H1 (cell line): ENCODE results near the gene KCNMA1. TPM values are rescaled to one million over a fixed set of nuclear protein-coding genes. Genes with fewer than 3 reads are reported as not detected.

Experiments used
- CTCF ChIA-PET: fragments of 300-600 bp; sonication (Branson Sonifier 250); formaldehyde crosslinking; loops from one replicate; lab custom pipeline; 2021; ENCODE audit not compliant: partially characterized antibody; lab: Charles Lee
- POLR2A ChIA-PET: fragments of 300-600 bp; sonication (Branson Sonifier 250); formaldehyde crosslinking; loops from one replicate; lab custom pipeline; 2021; ENCODE audit warnings: inconsistent platforms; ENCODE audit not compliant: partially characterized antibody; lab: Charles Lee
- DNase-seq, 2 experiments: peaks; one replicate each; pipeline versions ENCODE4 v3.0.0 to v3.0.0-alpha.2; 2010 to 2022; ENCODE audit warnings: low spot score in 2 of 2, low read depth in 1 of 2, mixed read lengths in 1 of 2
- FAIRE-seq: peaks from 2 replicates; lab custom pipeline; 2011; peaks lifted over from hg19 to GRCh38; lab: Jason Lieb, UNC
- H2AFZ ChIP-seq: 2 replicates; pipeline ENCODE4 v1.8.1; 2012; ENCODE audit warnings: low read length, inconsistent platforms
- H2AK5ac ChIP-seq: 2 replicates; pipeline ENCODE4 v1.6.1; 2013; ENCODE audit warnings: low read depth, low read length
- H2BK120ac ChIP-seq: replicated peaks from 2 replicates; pipeline ENCODE3; 2013; ENCODE audit warnings: low read depth, low read length, inconsistent platforms
- H2BK12ac ChIP-seq: 2 replicates; pipeline ENCODE4 v1.6.1; 2013; ENCODE audit warnings: low read depth, low read length
- H2BK15ac ChIP-seq: 2 replicates; pipeline ENCODE4 v1.6.1; 2013; ENCODE audit warnings: low read length
- H2BK20ac ChIP-seq: 2 replicates; pipeline ENCODE4 v1.6.1; 2013; ENCODE audit warnings: low read length
- H2BK5ac ChIP-seq: 2 replicates; pipeline ENCODE4 v1.6.1; 2013; ENCODE audit warnings: low read depth, low read length
- H3K14ac ChIP-seq: 2 replicates; pipeline ENCODE4 v1.6.1; 2013; ENCODE audit warnings: inconsistent platforms; ENCODE audit not compliant: insufficient read length
- H3K18ac ChIP-seq: 2 replicates; pipeline ENCODE4 v1.6.1; 2013; ENCODE audit warnings: low read length; ENCODE audit errors: extremely low read depth
- H3K23ac ChIP-seq: 2 replicates; pipeline ENCODE4 v1.6.1; 2013; ENCODE audit warnings: inconsistent platforms; ENCODE audit not compliant: insufficient read length
- H3K23me2 ChIP-seq: 2 replicates; pipeline ENCODE4 v1.6.1; 2013; ENCODE audit warnings: low read depth, low read length
- H3K27ac ChIP-seq: 2 replicates; pipeline ENCODE4 v1.6.1; 2011; ENCODE audit warnings: low read depth, low read length, inconsistent platforms
- H3K27me3 ChIP-seq, 4 experiments: replicated peaks in 1 of 4; 1 replicate in 1 of 4; 2 replicates in 3 of 4; pipeline versions ENCODE4 v1.6.1 to v1.8.1; 2011 to 2013; ENCODE audit warnings: low read length in 3 of 4, mild to moderate bottlenecking in 3 of 4, inconsistent platforms in 2 of 4, mixed read lengths in 2 of 4, moderate library complexity in 1 of 4; ENCODE audit not compliant: control insufficient read depth in 3 of 4, insufficient read depth in 3 of 4; ENCODE audit errors: extremely low read depth in 1 of 4
- H3K36me3 ChIP-seq, 4 experiments: 2 replicates each; pipeline versions ENCODE4 v1.6.1 to v1.8.1; 2011 to 2013; ENCODE audit warnings: mild to moderate bottlenecking in 4 of 4, low read length in 3 of 4, moderate library complexity in 2 of 4, control low read depth in 1 of 4, inconsistent platforms in 1 of 4; ENCODE audit not compliant: insufficient read depth in 4 of 4, control insufficient read depth in 2 of 4
- H3K4ac ChIP-seq: replicated peaks from 2 replicates; pipeline ENCODE3; 2013; ENCODE audit warnings: low read length, low read depth, mixed read lengths, inconsistent platforms; ENCODE audit not compliant: insufficient read length
- H3K4me1 ChIP-seq, 4 experiments: replicated peaks in 1 of 4; 1 replicate in 1 of 4; 2 replicates in 3 of 4; pipeline versions ENCODE4 v1.6.1 to v1.8.1; 2011 to 2013; ENCODE audit warnings: low read length in 3 of 4, inconsistent platforms in 2 of 4, mixed read lengths in 1 of 4; ENCODE audit not compliant: insufficient read depth in 4 of 4, control insufficient read depth in 3 of 4
- H3K4me2 ChIP-seq, 2 experiments: 2 replicates each; pipeline versions ENCODE4 v1.6.1 to v1.8.1; 2011 to 2013; ENCODE audit warnings: low read depth in 2 of 2, low read length in 2 of 2, control low read depth in 1 of 2, inconsistent platforms in 1 of 2, mild to moderate bottlenecking in 1 of 2; ENCODE audit not compliant: insufficient read depth in 1 of 2
- H3K4me3 ChIP-seq, 4 experiments: fragments of 200-600, 300-600 bp in 1 of 4; sonication (generic), shearing (Covaris generic), sonication (Bioruptor Twin) in 1 of 4; 2 replicates each; pipeline versions ENCODE4 v1.5.1 to v1.8.1; 2011 to 2016; ENCODE audit warnings: low read length in 4 of 4, low read depth in 3 of 4, control low read depth in 2 of 4, inconsistent platforms in 2 of 4, mild to moderate bottlenecking in 2 of 4, mixed read lengths in 1 of 4, moderate library complexity in 1 of 4; ENCODE audit not compliant: insufficient read depth in 2 of 4; ENCODE audit errors: extremely low read depth in 1 of 4
- H3K56ac ChIP-seq: replicated peaks from 2 replicates; pipeline ENCODE3; 2013; ENCODE audit warnings: low read depth, mild to moderate bottlenecking, mixed read lengths, low read length, inconsistent platforms; ENCODE audit not compliant: insufficient read length
- H3K79me1 ChIP-seq: 2 replicates; pipeline ENCODE4 v1.6.1; 2013; ENCODE audit warnings: low read depth, low read length, control low read depth
- H3K79me2 ChIP-seq, 2 experiments: 2 replicates each; pipeline versions ENCODE4 v1.6.1 to v1.8.1; 2012 to 2013; ENCODE audit warnings: low read length in 2 of 2, mild to moderate bottlenecking in 2 of 2, inconsistent platforms in 1 of 2; ENCODE audit not compliant: insufficient read depth in 2 of 2, control insufficient read depth in 1 of 2
- H3K9ac ChIP-seq, 4 experiments: replicated peaks in 1 of 4; 1 replicate in 1 of 4; 2 replicates in 3 of 4; pipeline versions ENCODE4 v1.6.1 to v1.8.1; 2011 to 2013; ENCODE audit warnings: low read depth in 3 of 4, low read length in 3 of 4, control low read depth in 2 of 4, mild to moderate bottlenecking in 2 of 4, moderate library complexity in 2 of 4, inconsistent platforms in 1 of 4; ENCODE audit errors: extremely low read depth in 1 of 4
- H3K9me3 ChIP-seq, 2 experiments: 2 replicates each; pipeline versions ENCODE4 v1.6.1 to v1.8.1; 2012 to 2013; ENCODE audit warnings: mild to moderate bottlenecking in 2 of 2, moderate library complexity in 2 of 2, control low read depth in 1 of 2, inconsistent platforms in 1 of 2, low read depth in 1 of 2, low read length in 1 of 2, mixed read lengths in 1 of 2; ENCODE audit not compliant: insufficient read depth in 2 of 2
- H4K20me1 ChIP-seq, 2 experiments: replicated peaks in 1 of 2; 2 replicates each; pipeline versions ENCODE3 to v1.8.1; 2011 to 2013; ENCODE audit warnings: inconsistent platforms in 2 of 2, low read length in 2 of 2, mild to moderate bottlenecking in 1 of 2; ENCODE audit not compliant: insufficient read depth in 2 of 2, control insufficient read depth in 1 of 2
- H4K5ac ChIP-seq: 2 replicates; pipeline ENCODE4 v1.6.1; 2013; ENCODE audit warnings: low read length, low read depth, mixed read lengths, inconsistent platforms; ENCODE audit not compliant: insufficient read length
- H4K8ac ChIP-seq: 2 replicates; pipeline ENCODE4 v1.8.0; 2013; ENCODE audit warnings: mild to moderate bottlenecking, moderate library complexity, low read length, inconsistent platforms; ENCODE audit not compliant: insufficient read depth; ENCODE audit errors: extremely low read depth
- H4K91ac ChIP-seq: replicated peaks from 2 replicates; pipeline ENCODE3; 2013; ENCODE audit warnings: low read length, mixed read lengths, inconsistent platforms; ENCODE audit not compliant: insufficient read length
- KDM1A ChIP-seq: fragments of 200-600, 300-600 bp; sonication (generic); IDR thresholded peaks from 2 replicates; pipeline ENCODE4 v1.7.1; 2016; ENCODE audit warnings: mild to moderate bottlenecking, low read length, borderline replicate concordance
- TAF1 ChIP-seq: IDR thresholded peaks from 2 replicates; pipeline ENCODE4 v1.6.1; 2011; ENCODE audit warnings: mild to moderate bottlenecking, low read depth, low read length
- TCF12 ChIP-seq: IDR thresholded peaks from 2 replicates; pipeline ENCODE4 v1.6.1; 2011; ENCODE audit warnings: low read depth, mild to moderate bottlenecking, low read length
- TEAD4 ChIP-seq: IDR thresholded peaks from 2 replicates; pipeline ENCODE4 v1.6.1; 2012; ENCODE audit warnings: low read depth, low read length, inconsistent platforms, mixed read lengths
- ZNF274 ChIP-seq: IDR thresholded peaks from 2 replicates; pipeline ENCODE4 v1.7.0; 2012; ENCODE audit warnings: low read length, borderline replicate concordance; ENCODE audit errors: extremely low read depth
- WGBS, 2 experiments: shearing (Covaris generic) in 1 of 2; methylation state at CpG; one replicate each; pipeline versions ENCODE4 v1.1.6 to v1.1.7; 2013 to 2015; ENCODE audit warnings: low lambda C conversion rate in 2 of 2, mixed read lengths in 2 of 2, inconsistent platforms in 1 of 2, low coverage in 1 of 2, missing lambda C conversion rate in 1 of 2; ENCODE audit not compliant: insufficient replicate concordance in 2 of 2, insufficient coverage in 1 of 2, insufficient read length in 1 of 2; ENCODE audit errors: extremely low coverage in 1 of 2, missing lambda C conversion rate in 1 of 2; 5-methylcytosine and 5-hydroxymethylcytosine counted together
- polyA plus RNA-seq, 7 experiments: library from polyadenylated mRNA; depleted of rRNA in 3 of 7; stranded (reverse) in 5 of 7; unstranded in 2 of 7; fragments of >200 nt in 5 of 7; fragments of 200-250 nt in 2 of 7; gene quantifications; 1 replicate in 5 of 7; 2 replicates in 1 of 7; 4 replicates in 1 of 7; pipeline versions ENCODE4 v1.2.1 to v1.2.3, GENCODE V29; 2011 to 2013; ENCODE audit warnings: missing spikeins in 2 of 7, mixed read lengths in 2 of 7
- total RNA-seq: library from RNA; stranded (reverse); fragmentation: NEBNext Ultra II Directional; extraction: Animal tissue kit (Norgen Biotek cat#: 25700); gene quantifications from 2 replicates; pipeline ENCODE4 v1.2.1, GENCODE V29; 2021
- TF ChIP-seq, protein P1 (sequence below): IDR thresholded peaks from 2 replicates; pipeline ENCODE4 v1.6.1; 2012; ENCODE audit warnings: low read length, inconsistent platforms

The KCNMA1 gene
- total and polyA plus RNA-seq, 2 of the 8 experiments (the other 6 are each of a cell fraction or from before 2014, with no cell fraction given) = 10.2 to 11.1 TPM

- Histone ChIP-seq H3K27ac (no peak overlapping the region), H3K14ac (no peak overlapping the region), H3K9me3 (no peaks in the 10 kb centered on the region), H4K8ac (no peak overlapping the region), H2BK5ac (no peak overlapping the region), H3K9ac (no peak overlapping the region), H3K56ac (no peak overlapping the region), H4K91ac (no peak overlapping the region), H3K4me1 (peaks cover 0 to 4% (median 0%) of the 10 kb centered on the region in 4 experiments; a peak in 1 of 7 replicates), H2BK15ac (no peak overlapping the region), H3K79me1 (no peaks in the 10 kb centered on the region), H2AK5ac (no peak overlapping the region), H2BK20ac (no peak overlapping the region), H3K79me2 (no peaks in the 10 kb centered on the region), H3K27me3 (no peaks in the 10 kb centered on the region; a peak in 1 of 7 replicates), H4K5ac (no peak overlapping the region), H3K18ac (no peak overlapping the region), H3K4ac (no peak overlapping the region), H3K23me2 (no peaks in the 10 kb centered on the region), H3K23ac (no peak overlapping the region), H2BK120ac (no peak overlapping the region), H2AFZ (no peak overlapping the region), H2BK12ac (no peak overlapping the region), H3K4me3 (no peak overlapping the region), H3K4me2 (no peak overlapping the region), H3K36me3 (no peaks in the 10 kb centered on the region), H4K20me1 (no peaks in the 10 kb centered on the region)
- DNase-seq (no peak), FAIRE-seq (no peak)
- POLR2A ChIA-PET = no interaction called here
- CTCF ChIA-PET = interaction anchor here (0.7 to 1.9 kb wide), 8 partner anchors 13 to 160 kb away, joined by 3 to 5 read pairs (median 4); no protein-coding TSS in a partner anchor
- WGBS, 2 experiments = 92% methylated on average over 1 of the region's 1 CpG; no CpG with 5 or more reads in 1 of the 2 experiments
- TF ChIP-seq ZNF274 (no peak), KDM1A (no peak), TAF1 (no peak), TCF12 (no peak), TEAD4 (no peak)
- TF ChIP-seq, protein P1, sequence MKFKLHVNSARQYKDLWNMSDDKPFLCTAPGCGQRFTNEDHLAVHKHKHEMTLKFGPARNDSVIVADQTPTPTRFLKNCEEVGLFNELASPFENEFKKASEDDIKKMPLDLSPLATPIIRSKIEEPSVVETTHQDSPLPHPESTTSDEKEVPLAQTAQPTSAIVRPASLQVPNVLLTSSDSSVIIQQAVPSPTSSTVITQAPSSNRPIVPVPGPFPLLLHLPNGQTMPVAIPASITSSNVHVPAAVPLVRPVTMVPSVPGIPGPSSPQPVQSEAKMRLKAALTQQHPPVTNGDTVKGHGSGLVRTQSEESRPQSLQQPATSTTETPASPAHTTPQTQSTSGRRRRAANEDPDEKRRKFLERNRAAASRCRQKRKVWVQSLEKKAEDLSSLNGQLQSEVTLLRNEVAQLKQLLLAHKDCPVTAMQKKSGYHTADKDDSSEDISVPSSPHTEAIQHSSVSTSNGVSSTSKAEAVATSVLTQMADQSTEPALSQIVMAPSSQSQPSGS = no peak
Observed at GRCh38 chr10:77245953-77246352, 391.7 kb downstream of the KCNMA1 start.
